ENCODE measurements around the gene BRD2. TPM values are rescaled to one million over a fixed set of nuclear protein-coding genes. Genes with fewer than 3 reads are reported as not detected.

Gene BRD2
- total RNA-seq, 6 experiments from 2014 or later, result 147 to 163 (median 157) TPM

GRCh38 chr6:32995448-32995847 lies 27.1 kb downstream of the BRD2 start:
- no peaks in the 10 kb centered on the region for H3K4me1 Mint-ChIP-seq (ENCODE audit: low read depth)
- H3K9me3 Mint-ChIP-seq, result no peaks in the 10 kb centered on the region; the same call in none of the 2 replicates
- peaks cover 32% of the 10 kb centered on the region for H3K27me3 Mint-ChIP-seq (ENCODE audit: insufficient read depth)
- H3K4me3 Mint-ChIP-seq, result no peak overlapping the region
- no peaks in the 10 kb centered on the region; the same call in 1 of the 2 replicates for H3K36me3 Mint-ChIP-seq (ENCODE audit: low read depth)
- TF ChIP-seq, protein P1, sequence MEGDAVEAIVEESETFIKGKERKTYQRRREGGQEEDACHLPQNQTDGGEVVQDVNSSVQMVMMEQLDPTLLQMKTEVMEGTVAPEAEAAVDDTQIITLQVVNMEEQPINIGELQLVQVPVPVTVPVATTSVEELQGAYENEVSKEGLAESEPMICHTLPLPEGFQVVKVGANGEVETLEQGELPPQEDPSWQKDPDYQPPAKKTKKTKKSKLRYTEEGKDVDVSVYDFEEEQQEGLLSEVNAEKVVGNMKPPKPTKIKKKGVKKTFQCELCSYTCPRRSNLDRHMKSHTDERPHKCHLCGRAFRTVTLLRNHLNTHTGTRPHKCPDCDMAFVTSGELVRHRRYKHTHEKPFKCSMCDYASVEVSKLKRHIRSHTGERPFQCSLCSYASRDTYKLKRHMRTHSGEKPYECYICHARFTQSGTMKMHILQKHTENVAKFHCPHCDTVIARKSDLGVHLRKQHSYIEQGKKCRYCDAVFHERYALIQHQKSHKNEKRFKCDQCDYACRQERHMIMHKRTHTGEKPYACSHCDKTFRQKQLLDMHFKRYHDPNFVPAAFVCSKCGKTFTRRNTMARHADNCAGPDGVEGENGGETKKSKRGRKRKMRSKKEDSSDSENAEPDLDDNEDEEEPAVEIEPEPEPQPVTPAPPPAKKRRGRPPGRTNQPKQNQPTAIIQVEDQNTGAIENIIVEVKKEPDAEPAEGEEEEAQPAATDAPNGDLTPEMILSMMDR (IDR thresholded peaks at IDR 0.05), result no peak
- H3K27ac Mint-ChIP-seq, result no peak overlapping the region
- no peak for DNase-seq

GRCh38 chr6:33000055-33000454 lies 31.7 kb downstream of the BRD2 start:
- Mint-ChIP-seq H3K4me1 (ENCODE audit: low read depth) (no peaks in the 10 kb centered on the region), H3K27ac (no peak overlapping the region), H3K36me3 (ENCODE audit: low read depth) (no peaks in the 10 kb centered on the region), H3K9me3 (no peaks in the 10 kb centered on the region), H3K27me3 (ENCODE audit: insufficient read depth) (peaks cover 47% of the 10 kb centered on the region), H3K4me3 (no peak overlapping the region)
- TF ChIP-seq, protein P1 (IDR thresholded peaks at IDR 0.05), result peak; percentile 15; the same call in 1 of the 2 replicates
- DNase-seq, result no peak

- Mint-ChIP-seq H3K4me3 (no peak overlapping the region), H3K27me3 (ENCODE audit: insufficient read depth) (peaks cover 51% of the 10 kb centered on the region), H3K4me1 (ENCODE audit: low read depth) (no peaks in the 10 kb centered on the region)
These were observed 33.3 kb downstream of the BRD2 start for GRCh38 chr6:33001685-33002084.

DNA sequence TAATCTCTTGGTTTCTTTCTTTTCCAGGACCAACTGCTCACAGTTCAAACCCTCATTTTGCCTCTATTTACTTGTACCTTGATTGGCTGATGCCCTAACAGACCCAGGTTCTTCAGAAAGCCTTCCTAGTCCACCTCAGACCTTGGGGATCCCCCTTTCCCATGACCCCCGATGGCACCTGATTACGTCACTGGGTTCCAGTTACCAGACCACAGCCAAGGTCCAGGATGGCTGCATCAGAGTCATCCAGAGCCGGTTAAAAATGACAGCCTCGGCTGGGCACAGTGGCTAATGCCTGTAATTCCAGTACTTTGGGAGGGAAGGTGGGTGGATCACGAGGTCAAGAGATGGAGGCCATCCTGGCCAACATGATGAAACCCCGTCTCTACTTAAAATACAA lies 36.5 kb downstream of the BRD2 start:
- no peaks in the 10 kb centered on the region for H3K36me3 Mint-ChIP-seq (ENCODE audit: low read depth)
- H3K4me3 Mint-ChIP-seq, result no peak overlapping the region
- H3K4me1 Mint-ChIP-seq (ENCODE audit: low read depth), result no peaks in the 10 kb centered on the region
- no peak overlapping the region for H3K27ac Mint-ChIP-seq
- no peaks in the 10 kb centered on the region for H3K9me3 Mint-ChIP-seq
- DNase-seq, result no peak
- TF ChIP-seq, protein P1 (IDR thresholded peaks at IDR 0.05), result no peak
- peaks cover 67% of the 10 kb centered on the region for H3K27me3 Mint-ChIP-seq (ENCODE audit: insufficient read depth)

More at GRCh38 chr6:33001685-33002084, 33.3 kb downstream of the BRD2 start:
- TF ChIP-seq, protein P1 (IDR thresholded peaks at IDR 0.05), result no peak
- Mint-ChIP-seq H3K9me3 (no peaks in the 10 kb centered on the region), H3K27ac (no peak overlapping the region), H3K36me3 (ENCODE audit: low read depth) (no peaks in the 10 kb centered on the region)
- DNase-seq, result no peak

- no peak overlapping the region for H3K4me3 Mint-ChIP-seq
- no peaks in the 10 kb centered on the region for H3K4me1 Mint-ChIP-seq (ENCODE audit: low read depth)
- TF ChIP-seq, protein P1 (IDR thresholded peaks at IDR 0.05), result no peak
- no peaks in the 10 kb centered on the region for H3K36me3 Mint-ChIP-seq (ENCODE audit: low read depth)
- H3K27ac Mint-ChIP-seq, result no peak overlapping the region
- no peaks in the 10 kb centered on the region for H3K9me3 Mint-ChIP-seq
- DNase-seq, result no peak
- H3K27me3 Mint-ChIP-seq (ENCODE audit: insufficient read depth), result peaks cover 50% of the 10 kb centered on the region
These were observed 39.5 kb downstream of the BRD2 start for GRCh38 chr6:33007831-33008400.
